Measurements from ENCODE around the gene MED16. TPM values are rescaled to one million over a fixed set of nuclear protein-coding genes. Genes with fewer than 3 reads are reported as not detected.

Gene MED16
- total and polyA plus RNA-seq, 2 of the 13 experiments (the other 11 are each of a cell fraction or from before 2014, with no cell fraction given) = 13.3 to 14.8 TPM

Small RNA genes within 50 kb of the gene (small RNA-seq; reads per million reads assigned to genes)
- 0 to 0.33 (median 0.20) reads per million in 3 experiments for gene RNU6-9 (ENCODE audit: insufficient read depth in 2 of 3, insufficient read length in 3 of 3, low read depth in 2 of 3, low replicate concordance in 1 of 3)

Other genes with a start within 250 kb of the MED16 start
- gene RNF126, start 230.0 kb downstream of the MED16 start, total RNA-seq (2016; rRNA removed; fragmentation: Illumina TruSeq; extraction: Trizol) = 18.5 and 34.0 TPM in 2 replicates
- 23.2 and 24.6 TPM in 2 replicates for gene RNF126, start 230.0 kb downstream of the MED16 start, polyA plus RNA-seq (2011; rRNA removed)
- gene FSTL3, start 216.8 kb downstream of the MED16 start, total RNA-seq (2016; rRNA removed; fragmentation: Illumina TruSeq; extraction: Trizol) = 5.8 and 13.5 TPM in 2 replicates
- gene FSTL3, start 216.8 kb downstream of the MED16 start, polyA plus RNA-seq (2011; rRNA removed) = 15.6 and 30.9 TPM in 2 replicates
- gene PRSS57, start 197.7 kb downstream of the MED16 start, total RNA-seq (2016; rRNA removed; fragmentation: Illumina TruSeq; extraction: Trizol) = not detected in 2 replicates
- gene PRSS57, start 197.7 kb downstream of the MED16 start, polyA plus RNA-seq (2011; rRNA removed) = 0.12 and 0.20 TPM in 2 replicates
- gene PALM, start 184.3 kb downstream of the MED16 start, total RNA-seq (2016; rRNA removed; fragmentation: Illumina TruSeq; extraction: Trizol) = 9.7 and 10.8 TPM in 2 replicates
- 4.0 and 5.4 TPM in 2 replicates for gene PALM, start 184.3 kb downstream of the MED16 start, polyA plus RNA-seq (2011; rRNA removed)
- 1.1 and 1.3 TPM in 2 replicates for gene MISP, start 142.1 kb downstream of the MED16 start, total RNA-seq (2016; rRNA removed; fragmentation: Illumina TruSeq; extraction: Trizol)
- gene MISP, start 142.1 kb downstream of the MED16 start, polyA plus RNA-seq (2011; rRNA removed) = 0.67 and 0.71 TPM in 2 replicates
- gene PTBP1, start 95.7 kb downstream of the MED16 start, total RNA-seq (2016; rRNA removed; fragmentation: Illumina TruSeq; extraction: Trizol) = 188 and 195 TPM in 2 replicates
- gene PTBP1, start 95.7 kb downstream of the MED16 start, polyA plus RNA-seq (2011; rRNA removed) = 288 and 314 TPM in 2 replicates
- 0.07 TPM in 1 of 2 replicates, not detected in the other for gene PLPPR3, start 71.2 kb downstream of the MED16 start, total RNA-seq (2016; rRNA removed; fragmentation: Illumina TruSeq; extraction: Trizol)
- 0.16 and 0.17 TPM in 2 replicates for gene PLPPR3, start 71.2 kb downstream of the MED16 start, polyA plus RNA-seq (2011; rRNA removed)
- not detected in 2 replicates for gene AZU1, start 65.3 kb downstream of the MED16 start, total RNA-seq (2016; rRNA removed; fragmentation: Illumina TruSeq; extraction: Trizol)
- 0.08 TPM in 1 of 2 replicates, not detected in the other for gene AZU1, start 65.3 kb downstream of the MED16 start, polyA plus RNA-seq (2011; rRNA removed)
- gene PRTN3, start 52.2 kb downstream of the MED16 start, total RNA-seq (2016; rRNA removed; fragmentation: Illumina TruSeq; extraction: Trizol) = not detected in 2 replicates
- 0.10 TPM in 1 of 2 replicates, not detected in the other for gene PRTN3, start 52.2 kb downstream of the MED16 start, polyA plus RNA-seq (2011; rRNA removed)
- gene ELANE, start 40.9 kb downstream of the MED16 start, total RNA-seq (2016; rRNA removed; fragmentation: Illumina TruSeq; extraction: Trizol) = not detected in 2 replicates
- not detected in 2 replicates for gene ELANE, start 40.9 kb downstream of the MED16 start, polyA plus RNA-seq (2011; rRNA removed)
- 3.6 and 4.6 TPM in 2 replicates for gene CFD, start 33.5 kb downstream of the MED16 start, total RNA-seq (2016; rRNA removed; fragmentation: Illumina TruSeq; extraction: Trizol)
- 2.3 and 3.9 TPM in 2 replicates for gene CFD, start 33.5 kb downstream of the MED16 start, polyA plus RNA-seq (2011; rRNA removed)
- under 0.01 TPM in 1 of 2 replicates, not detected in the other for gene RNU6-9, start 297 bp upstream of the MED16 start, total RNA-seq (2016; rRNA removed; fragmentation: Illumina TruSeq; extraction: Trizol)
- gene RNU6-9, start 297 bp upstream of the MED16 start, polyA plus RNA-seq (2011; rRNA removed) = not detected in 2 replicates
- 21.8 and 26.2 TPM in 2 replicates for gene R3HDM4, start 20.0 kb upstream of the MED16 start, total RNA-seq (2016; rRNA removed; fragmentation: Illumina TruSeq; extraction: Trizol)
- 26.9 and 40.4 TPM in 2 replicates for gene R3HDM4, start 20.0 kb upstream of the MED16 start, polyA plus RNA-seq (2011; rRNA removed)
- gene KISS1R, start 24.1 kb upstream of the MED16 start, total RNA-seq (2016; rRNA removed; fragmentation: Illumina TruSeq; extraction: Trizol) = 3.9 and 10.2 TPM in 2 replicates
- gene KISS1R, start 24.1 kb upstream of the MED16 start, polyA plus RNA-seq (2011; rRNA removed) = 1.1 and 1.5 TPM in 2 replicates
- gene ARID3A, start 32.8 kb upstream of the MED16 start, total RNA-seq (2016; rRNA removed; fragmentation: Illumina TruSeq; extraction: Trizol) = 53.8 and 71.3 TPM in 2 replicates
- gene ARID3A, start 32.8 kb upstream of the MED16 start, polyA plus RNA-seq (2011; rRNA removed) = 77.9 and 102 TPM in 2 replicates
- 47.6 and 49.7 TPM in 2 replicates for gene WDR18, start 91.2 kb upstream of the MED16 start, total RNA-seq (2016; rRNA removed; fragmentation: Illumina TruSeq; extraction: Trizol)
- gene WDR18, start 91.2 kb upstream of the MED16 start, polyA plus RNA-seq (2011; rRNA removed) = 36.4 and 44.6 TPM in 2 replicates
- 0.07 TPM in 1 of 2 replicates, not detected in the other for gene GRIN3B, start 107.2 kb upstream of the MED16 start, total RNA-seq (2016; rRNA removed; fragmentation: Illumina TruSeq; extraction: Trizol)
- 0.20 and 0.34 TPM in 2 replicates for gene GRIN3B, start 107.2 kb upstream of the MED16 start, polyA plus RNA-seq (2011; rRNA removed)
- gene TMEM259, start 127.9 kb upstream of the MED16 start, total RNA-seq (2016; rRNA removed; fragmentation: Illumina TruSeq; extraction: Trizol) = 20.5 and 64.7 TPM in 2 replicates
- 164 and 232 TPM in 2 replicates for gene TMEM259, start 127.9 kb upstream of the MED16 start, polyA plus RNA-seq (2011; rRNA removed)
- under 0.01 TPM in 1 of 2 replicates, not detected in the other for gene RNU6-2, start 128.3 kb upstream of the MED16 start, total RNA-seq (2016; rRNA removed; fragmentation: Illumina TruSeq; extraction: Trizol)
- not detected in 2 replicates for gene RNU6-2, start 128.3 kb upstream of the MED16 start, polyA plus RNA-seq (2011; rRNA removed)
- 70.0 and 84.5 TPM in 2 replicates for gene CNN2, start 133.4 kb upstream of the MED16 start, total RNA-seq (2016; rRNA removed; fragmentation: Illumina TruSeq; extraction: Trizol)
- 58.1 and 63.6 TPM in 2 replicates for gene CNN2, start 133.4 kb upstream of the MED16 start, polyA plus RNA-seq (2011; rRNA removed)
- gene ABCA7, start 146.9 kb upstream of the MED16 start, total RNA-seq (2016; rRNA removed; fragmentation: Illumina TruSeq; extraction: Trizol) = 1.3 and 4.4 TPM in 2 replicates
- 32.4 and 41.2 TPM in 2 replicates for gene ABCA7, start 146.9 kb upstream of the MED16 start, polyA plus RNA-seq (2011; rRNA removed)
- gene ARHGAP45, start 174.0 kb upstream of the MED16 start, total RNA-seq (2016; rRNA removed; fragmentation: Illumina TruSeq; extraction: Trizol) = 0.48 and 0.84 TPM in 2 replicates
- 32.0 and 40.3 TPM in 2 replicates for gene ARHGAP45, start 174.0 kb upstream of the MED16 start, polyA plus RNA-seq (2011; rRNA removed)
- 140 TPM in 2 replicates for gene POLR2E, start 202.2 kb upstream of the MED16 start, total RNA-seq (2016; rRNA removed; fragmentation: Illumina TruSeq; extraction: Trizol)
- gene POLR2E, start 202.2 kb upstream of the MED16 start, polyA plus RNA-seq (2011; rRNA removed) = 272 and 305 TPM in 2 replicates
- gene GPX4, start 210.8 kb upstream of the MED16 start, total RNA-seq (2016; rRNA removed; fragmentation: Illumina TruSeq; extraction: Trizol) = 426 and 535 TPM in 2 replicates
- 613 and 728 TPM in 2 replicates for gene GPX4, start 210.8 kb upstream of the MED16 start, polyA plus RNA-seq (2011; rRNA removed)